Measurements from ENCODE around the gene PCDHA8. TPM values are rescaled to one million over a fixed set of nuclear protein-coding genes. Genes with fewer than 3 reads are reported as not detected.

Gene PCDHA8
- total and polyA plus RNA-seq, 10 of the 15 experiments (the other 5 are each of a cell fraction or from before 2014, with no cell fraction given) = not detected

DNA sequence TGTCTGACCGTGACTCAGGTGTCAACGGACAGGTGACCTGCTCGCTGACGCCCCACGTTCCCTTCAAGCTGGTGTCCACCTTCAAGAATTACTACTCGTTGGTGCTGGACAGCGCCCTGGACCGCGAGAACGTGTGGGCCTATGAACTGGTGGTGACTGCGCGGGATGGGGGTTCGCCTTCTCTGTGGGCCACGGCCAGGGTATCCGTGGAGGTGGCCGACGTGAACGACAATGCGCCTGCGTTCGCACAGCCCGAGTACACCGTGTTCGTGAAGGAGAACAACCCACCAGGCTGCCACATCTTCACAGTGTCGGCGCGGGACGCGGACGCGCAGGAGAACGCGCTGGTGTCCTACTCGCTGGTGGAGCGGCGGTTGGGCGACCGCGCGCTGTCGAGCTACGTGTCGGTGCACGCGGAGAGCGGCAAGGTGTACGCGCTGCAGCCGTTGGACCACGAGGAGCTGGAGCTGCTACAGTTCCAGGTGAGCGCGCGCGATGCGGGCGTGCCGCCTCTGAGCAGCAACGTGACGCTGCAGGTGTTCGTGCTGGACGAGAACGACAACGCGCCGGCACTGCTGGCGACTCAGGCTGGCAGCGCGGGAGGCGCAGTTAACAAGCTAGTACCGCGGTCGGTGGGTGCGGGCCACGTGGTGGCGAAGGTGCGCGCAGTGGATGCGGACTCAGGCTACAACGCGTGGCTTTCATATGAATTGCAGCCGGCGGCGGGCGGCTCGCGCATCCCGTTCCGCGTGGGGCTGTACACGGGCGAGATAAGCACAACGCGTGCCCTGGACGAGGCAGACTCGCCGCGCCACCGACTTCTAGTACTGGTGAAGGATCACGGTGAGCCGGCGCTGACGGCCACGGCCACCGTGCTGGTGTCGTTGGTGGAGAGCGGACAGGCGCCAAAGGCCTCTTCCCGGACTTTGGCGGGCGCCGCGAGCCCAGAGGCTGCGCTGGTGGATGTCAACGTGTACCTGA, 29.5 kb downstream of the PCDHA8 start:
- no peaks in the 10 kb centered on the region for H3K79me2 ChIP-seq (ENCODE audit: control insufficient read depth, insufficient read depth, low read length)
- no TSS peak for BruUV-seq (replicated peaks)
- POLR2A ChIA-PET = no interaction called here
- ATAC-seq (no peak), FAIRE-seq (no peak), DNase-seq (ENCODE audit: low read depth, low spot score) (no peak)
- H3K27me3 ChIP-seq (replicated peaks in 1 of 2; ENCODE audit: control insufficient read depth in 2 of 2, insufficient read depth in 2 of 2, low read length in 1 of 2) = no peaks in the 10 kb centered on the region
- no peak overlapping the region for H2AFZ ChIP-seq (ENCODE audit: control insufficient read depth, low read depth, low read length)
- SMC1A ChIA-PET (ENCODE audit: uncharacterized antibody, unreplicated experiment) = no interaction called here
- WGBS (ENCODE audit: insufficient coverage, insufficient replicate concordance, low lambda C conversion rate, missing lambda C conversion rate) = 88% methylated on average over 111 of the region's 114 CpGs
- no peaks in the 10 kb centered on the region; the same call in 1 of the 3 replicates for H3K9me3 ChIP-seq (replicated peaks; ENCODE audit: control insufficient read depth, insufficient read depth, low read length)
- H3K36me3 ChIP-seq (ENCODE audit: control insufficient read depth in 2 of 2, insufficient read depth in 2 of 2, low read length in 1 of 2) = no peaks in the 10 kb centered on the region
- intact Hi-C loops (cut with micrococcal nuclease; ENCODE audit: unreplicated experiment) = no loop called here
- H4K20me1 ChIP-seq (ENCODE audit: control insufficient read depth, insufficient read depth) = no peaks in the 10 kb centered on the region
- H3K27ac ChIP-seq (ENCODE audit: control insufficient read depth, insufficient read depth) = no peak overlapping the region
- no peak overlapping the region for H3K9ac ChIP-seq (ENCODE audit: control insufficient read depth, insufficient read depth, low read length)
- in situ Hi-C loops (cut with MboI) = no loop called here
- H3K4me2 ChIP-seq (ENCODE audit: control insufficient read depth, insufficient read depth) = no peak overlapping the region
- CTCF ChIA-PET = no interaction called here
- no peak overlapping the region for H3K4me3 ChIP-seq
- RAD21 ChIA-PET (ENCODE audit: unreplicated experiment) = no interaction called here
- no peaks in the 10 kb centered on the region for H3K4me1 ChIP-seq (ENCODE audit: control insufficient read depth, insufficient read depth, low read length)
- TF ChIP-seq SPI1 (IDR thresholded peaks at IDR 0.05; ENCODE audit: borderline replicate concordance, insufficient read depth, low read depth, low read length) = no peak
- no peak for TF ChIP-seq NR2F1 (conservative IDR thresholded peaks at IDR 0.05)
- TF ChIP-seq ZBED1 (IDR thresholded peaks at IDR 0.05; ENCODE audit: borderline replicate concordance) = no peak
- no peak for TF ChIP-seq FOS (IDR thresholded peaks at IDR 0.05; ENCODE audit: borderline replicate concordance, extremely low read depth, insufficient read length)
- TF ChIP-seq RUNX3 (IDR thresholded peaks at IDR 0.05; ENCODE audit: low read length) = no peak
- no peak for TF ChIP-seq HDAC6 (IDR thresholded peaks at IDR 0.05; ENCODE audit: unreplicated experiment)
- no peak for TF ChIP-seq ZNF24 (IDR thresholded peaks at IDR 0.05)
- TF ChIP-seq CBFB (IDR thresholded peaks at IDR 0.05; ENCODE audit: low read depth) = no peak
- TF ChIP-seq SMC3 (IDR thresholded peaks at IDR 0.05; ENCODE audit: borderline replicate concordance, low read length) = no peak
- TF ChIP-seq, protein P1, sequence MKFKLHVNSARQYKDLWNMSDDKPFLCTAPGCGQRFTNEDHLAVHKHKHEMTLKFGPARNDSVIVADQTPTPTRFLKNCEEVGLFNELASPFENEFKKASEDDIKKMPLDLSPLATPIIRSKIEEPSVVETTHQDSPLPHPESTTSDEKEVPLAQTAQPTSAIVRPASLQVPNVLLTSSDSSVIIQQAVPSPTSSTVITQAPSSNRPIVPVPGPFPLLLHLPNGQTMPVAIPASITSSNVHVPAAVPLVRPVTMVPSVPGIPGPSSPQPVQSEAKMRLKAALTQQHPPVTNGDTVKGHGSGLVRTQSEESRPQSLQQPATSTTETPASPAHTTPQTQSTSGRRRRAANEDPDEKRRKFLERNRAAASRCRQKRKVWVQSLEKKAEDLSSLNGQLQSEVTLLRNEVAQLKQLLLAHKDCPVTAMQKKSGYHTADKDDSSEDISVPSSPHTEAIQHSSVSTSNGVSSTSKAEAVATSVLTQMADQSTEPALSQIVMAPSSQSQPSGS (IDR thresholded peaks at IDR 0.05; ENCODE audit: low read length) = no peak
- no peak for TF ChIP-seq ZNF207 (IDR thresholded peaks at IDR 0.05; ENCODE audit: borderline replicate concordance)
- no peak for TF ChIP-seq PAX5 (IDR thresholded peaks at IDR 0.05; ENCODE audit: borderline replicate concordance, low read depth, low read length)
- TF ChIP-seq, protein P2, sequence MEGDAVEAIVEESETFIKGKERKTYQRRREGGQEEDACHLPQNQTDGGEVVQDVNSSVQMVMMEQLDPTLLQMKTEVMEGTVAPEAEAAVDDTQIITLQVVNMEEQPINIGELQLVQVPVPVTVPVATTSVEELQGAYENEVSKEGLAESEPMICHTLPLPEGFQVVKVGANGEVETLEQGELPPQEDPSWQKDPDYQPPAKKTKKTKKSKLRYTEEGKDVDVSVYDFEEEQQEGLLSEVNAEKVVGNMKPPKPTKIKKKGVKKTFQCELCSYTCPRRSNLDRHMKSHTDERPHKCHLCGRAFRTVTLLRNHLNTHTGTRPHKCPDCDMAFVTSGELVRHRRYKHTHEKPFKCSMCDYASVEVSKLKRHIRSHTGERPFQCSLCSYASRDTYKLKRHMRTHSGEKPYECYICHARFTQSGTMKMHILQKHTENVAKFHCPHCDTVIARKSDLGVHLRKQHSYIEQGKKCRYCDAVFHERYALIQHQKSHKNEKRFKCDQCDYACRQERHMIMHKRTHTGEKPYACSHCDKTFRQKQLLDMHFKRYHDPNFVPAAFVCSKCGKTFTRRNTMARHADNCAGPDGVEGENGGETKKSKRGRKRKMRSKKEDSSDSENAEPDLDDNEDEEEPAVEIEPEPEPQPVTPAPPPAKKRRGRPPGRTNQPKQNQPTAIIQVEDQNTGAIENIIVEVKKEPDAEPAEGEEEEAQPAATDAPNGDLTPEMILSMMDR (IDR thresholded peaks at IDR 0.05 in 2 of 3, conservative IDR thresholded peaks at IDR 0.05 in 1 of 3; ENCODE audit: control insufficient read depth in 2 of 3, extremely low read depth in 1 of 3, insufficient read depth in 1 of 3, low read depth in 3 of 3, low read length in 3 of 3) = no peak
- TF ChIP-seq EGR1 (IDR thresholded peaks at IDR 0.05; ENCODE audit: borderline replicate concordance in 1 of 2, low read depth in 2 of 2, low read length in 2 of 2) = no peak
- no peak for TF ChIP-seq TAF1 (IDR thresholded peaks at IDR 0.05; ENCODE audit: borderline replicate concordance, low read depth, low read length)
- TF ChIP-seq YBX1 (IDR thresholded peaks at IDR 0.05) = no peak
- TF ChIP-seq, protein P3, sequence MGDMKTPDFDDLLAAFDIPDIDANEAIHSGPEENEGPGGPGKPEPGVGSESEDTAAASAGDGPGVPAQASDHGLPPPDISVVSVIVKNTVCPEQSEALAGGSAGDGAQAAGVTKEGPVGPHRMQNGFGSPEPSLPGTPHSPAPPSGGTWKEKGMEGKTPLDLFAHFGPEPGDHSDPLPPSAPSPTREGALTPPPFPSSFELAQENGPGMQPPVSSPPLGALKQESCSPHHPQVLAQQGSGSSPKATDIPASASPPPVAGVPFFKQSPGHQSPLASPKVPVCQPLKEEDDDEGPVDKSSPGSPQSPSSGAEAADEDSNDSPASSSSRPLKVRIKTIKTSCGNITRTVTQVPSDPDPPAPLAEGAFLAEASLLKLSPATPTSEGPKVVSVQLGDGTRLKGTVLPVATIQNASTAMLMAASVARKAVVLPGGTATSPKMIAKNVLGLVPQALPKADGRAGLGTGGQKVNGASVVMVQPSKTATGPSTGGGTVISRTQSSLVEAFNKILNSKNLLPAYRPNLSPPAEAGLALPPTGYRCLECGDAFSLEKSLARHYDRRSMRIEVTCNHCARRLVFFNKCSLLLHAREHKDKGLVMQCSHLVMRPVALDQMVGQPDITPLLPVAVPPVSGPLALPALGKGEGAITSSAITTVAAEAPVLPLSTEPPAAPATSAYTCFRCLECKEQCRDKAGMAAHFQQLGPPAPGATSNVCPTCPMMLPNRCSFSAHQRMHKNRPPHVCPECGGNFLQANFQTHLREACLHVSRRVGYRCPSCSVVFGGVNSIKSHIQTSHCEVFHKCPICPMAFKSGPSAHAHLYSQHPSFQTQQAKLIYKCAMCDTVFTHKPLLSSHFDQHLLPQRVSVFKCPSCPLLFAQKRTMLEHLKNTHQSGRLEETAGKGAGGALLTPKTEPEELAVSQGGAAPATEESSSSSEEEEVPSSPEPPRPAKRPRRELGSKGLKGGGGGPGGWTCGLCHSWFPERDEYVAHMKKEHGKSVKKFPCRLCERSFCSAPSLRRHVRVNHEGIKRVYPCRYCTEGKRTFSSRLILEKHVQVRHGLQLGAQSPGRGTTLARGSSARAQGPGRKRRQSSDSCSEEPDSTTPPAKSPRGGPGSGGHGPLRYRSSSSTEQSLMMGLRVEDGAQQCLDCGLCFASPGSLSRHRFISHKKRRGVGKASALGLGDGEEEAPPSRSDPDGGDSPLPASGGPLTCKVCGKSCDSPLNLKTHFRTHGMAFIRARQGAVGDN (IDR thresholded peaks at IDR 0.05) = no peak
